HUES6 (cell line): Measurements from ENCODE around the gene BICD1.

Experiments
- H3K27ac ChIP-seq: 2 replicates; pipeline ENCODE4 v1.7.0; 2013; ENCODE audit warnings: low read depth, mild to moderate bottlenecking, low read length, inconsistent platforms
- H3K27me3 ChIP-seq: 2 replicates; pipeline ENCODE4 v1.6.1; 2013; ENCODE audit warnings: low read length; ENCODE audit not compliant: control insufficient read depth, insufficient read depth
- H3K36me3 ChIP-seq: 2 replicates; pipeline ENCODE4 v1.6.1; 2013; ENCODE audit warnings: low read length; ENCODE audit not compliant: control insufficient read depth, insufficient read depth
- H3K4me1 ChIP-seq: 2 replicates; pipeline ENCODE4 v1.6.1; 2013; ENCODE audit warnings: low read length; ENCODE audit not compliant: control insufficient read depth, insufficient read depth
- H3K4me3 ChIP-seq: 2 replicates; pipeline ENCODE4 v1.5.1; 2013; ENCODE audit warnings: low read depth, low read length
- H3K9ac ChIP-seq: one replicate; pipeline ENCODE4 v1.6.1; 2013; ENCODE audit warnings: mild to moderate bottlenecking, low read length
- H3K9me3 ChIP-seq: 2 replicates; pipeline ENCODE4 v1.6.1; 2013; ENCODE audit warnings: low read depth, low read length; ENCODE audit not compliant: control insufficient read depth, insufficient read depth

Gene BICD1

DNA sequence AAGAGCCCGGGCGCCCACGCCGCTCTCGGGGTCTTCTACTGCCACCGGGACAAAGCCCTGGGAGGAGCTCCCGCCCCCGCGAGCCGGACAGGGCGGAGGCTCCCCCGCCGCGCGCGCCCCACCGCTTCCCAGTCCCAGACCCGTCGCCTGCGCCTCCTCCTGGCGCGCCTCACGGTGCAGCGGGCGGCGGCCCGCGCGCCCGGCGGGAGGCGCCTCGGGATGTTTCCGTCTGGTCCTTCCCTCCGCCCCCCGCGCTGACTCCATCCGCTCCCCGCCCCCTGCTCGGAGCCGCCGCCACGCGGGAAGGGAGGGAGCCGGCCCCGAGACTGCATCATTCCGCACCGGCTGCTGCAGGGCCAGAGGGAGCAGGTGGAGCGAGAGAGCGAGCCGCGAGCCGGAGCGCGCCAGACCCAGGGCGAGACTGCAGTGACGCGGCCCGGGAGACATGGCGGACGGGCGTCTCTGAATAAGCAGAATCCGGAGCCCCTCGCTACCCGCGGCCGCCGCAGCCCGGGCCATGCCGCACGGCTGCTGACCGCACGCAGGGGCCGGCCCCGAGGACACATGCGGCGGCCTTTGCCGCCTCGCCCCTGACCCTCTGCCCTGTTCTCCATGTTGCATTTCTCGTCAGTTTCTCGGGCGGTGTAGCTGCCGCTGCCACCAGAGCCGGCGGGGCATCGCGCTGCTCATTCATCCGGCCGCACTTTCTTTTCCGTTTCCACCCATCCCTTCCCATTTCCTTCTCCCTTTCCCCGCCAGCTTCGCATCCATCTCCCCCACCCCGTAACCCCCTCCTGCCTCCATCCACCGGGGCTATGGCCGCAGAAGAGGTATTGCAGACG is at the start of gene BICD1:
TSS of gene BICD1 (plus strand) at position 331 of the 842 bp plus-strand sequence. CDS start at position 816, 485 bp downstream.
- peaks cover 22% of the 10 kb centered on the region for H3K4me1 ChIP-seq
- H3K4me3 ChIP-seq: peak within 1 kb of the TSS; percentile 87

DNA sequence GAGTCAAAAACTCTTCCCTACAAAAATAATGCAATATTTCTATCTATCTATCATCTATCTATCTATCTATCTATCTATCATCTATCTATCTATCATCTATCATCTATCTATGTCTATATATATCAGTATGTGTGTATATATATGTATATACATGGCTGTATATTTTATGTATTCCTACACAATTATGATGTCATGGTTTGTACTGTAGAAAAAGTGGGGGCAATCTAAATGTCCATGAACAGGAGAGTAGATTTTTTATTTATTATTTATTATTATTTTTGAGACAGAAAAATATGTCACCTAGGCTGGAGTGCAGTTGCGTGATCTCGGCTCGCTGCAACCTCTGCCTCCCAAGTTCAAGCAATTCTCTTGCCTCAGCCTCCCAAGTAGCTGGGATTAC is 45.6 kb upstream of the BICD1 start:
- Histone ChIP-seq H3K4me3 (no peak overlapping the region), H3K27me3 (no peaks in the 10 kb centered on the region), H3K9me3 (peaks cover 2% of the 10 kb centered on the region; the same call in 1 of the 2 replicates), H3K36me3 (no peaks in the 10 kb centered on the region), H3K27ac (no peak overlapping the region), H3K4me1 (no peaks in the 10 kb centered on the region), H3K9ac (no peak overlapping the region)

More for the DNA sequence above, at the start of gene BICD1:
- no peaks in the 10 kb centered on the region for H3K27me3 ChIP-seq
- peak within 1 kb of the TSS; percentile 91 for H3K9ac ChIP-seq
- H3K36me3 ChIP-seq: peaks cover 7% of the 10 kb centered on the region
- no peaks in the 10 kb centered on the region for H3K9me3 ChIP-seq
- peak within 1 kb of the TSS; percentile 96 for H3K27ac ChIP-seq

DNA sequence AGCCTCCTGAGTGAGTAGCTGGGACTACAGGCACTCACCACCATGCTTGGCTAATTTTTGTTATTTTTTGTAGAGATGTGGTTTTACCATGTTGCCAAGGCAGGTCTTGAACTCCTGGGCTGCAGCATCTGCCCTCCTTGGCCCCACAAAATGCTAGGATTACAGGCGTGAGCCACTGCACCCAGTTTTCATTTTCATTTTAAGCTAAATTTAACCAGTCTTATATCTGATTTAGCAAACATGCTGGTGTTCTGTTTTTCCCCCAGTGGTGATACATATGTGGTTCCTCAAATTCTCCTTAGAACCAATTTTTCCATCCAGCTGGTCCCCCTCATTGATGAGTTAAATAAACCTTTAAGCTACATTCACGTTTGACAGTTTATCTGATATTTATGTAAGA is 43.8 kb upstream of the BICD1 start:
- H3K36me3 ChIP-seq: no peaks in the 10 kb centered on the region
- H3K27ac ChIP-seq: no peak overlapping the region
- H3K4me3 ChIP-seq: no peak overlapping the region
- H3K9me3 ChIP-seq: no peaks in the 10 kb centered on the region; the same call in 1 of the 2 replicates
- H3K27me3 ChIP-seq: no peaks in the 10 kb centered on the region
- no peaks in the 10 kb centered on the region for H3K4me1 ChIP-seq
- no peak overlapping the region for H3K9ac ChIP-seq

DNA sequence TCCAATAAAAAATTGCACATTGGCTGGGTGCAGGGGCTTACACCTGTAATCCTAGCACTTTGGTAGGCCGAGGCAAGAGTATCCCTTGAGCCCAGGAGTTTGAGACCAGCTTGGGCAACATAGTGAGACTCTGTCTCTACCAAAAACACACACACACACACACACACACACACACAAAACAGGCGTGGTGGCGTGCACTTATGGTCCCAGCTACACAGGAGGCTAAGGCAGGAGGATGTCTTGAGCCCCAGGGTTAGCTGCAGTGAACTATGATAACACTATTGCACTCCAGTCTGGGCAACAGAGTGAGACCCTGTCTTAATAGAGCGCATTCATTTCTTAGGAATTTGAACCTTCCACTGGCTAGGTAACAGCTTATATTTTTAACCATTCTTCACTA is 42.9 kb upstream of the BICD1 start:
- no peaks in the 10 kb centered on the region for H3K36me3 ChIP-seq
- no peaks in the 10 kb centered on the region for H3K4me1 ChIP-seq
- no peak overlapping the region for H3K9ac ChIP-seq
- no peaks in the 10 kb centered on the region for H3K9me3 ChIP-seq
- no peaks in the 10 kb centered on the region for H3K27me3 ChIP-seq
- H3K4me3 ChIP-seq: no peak overlapping the region
- H3K27ac ChIP-seq: no peak overlapping the region

DNA sequence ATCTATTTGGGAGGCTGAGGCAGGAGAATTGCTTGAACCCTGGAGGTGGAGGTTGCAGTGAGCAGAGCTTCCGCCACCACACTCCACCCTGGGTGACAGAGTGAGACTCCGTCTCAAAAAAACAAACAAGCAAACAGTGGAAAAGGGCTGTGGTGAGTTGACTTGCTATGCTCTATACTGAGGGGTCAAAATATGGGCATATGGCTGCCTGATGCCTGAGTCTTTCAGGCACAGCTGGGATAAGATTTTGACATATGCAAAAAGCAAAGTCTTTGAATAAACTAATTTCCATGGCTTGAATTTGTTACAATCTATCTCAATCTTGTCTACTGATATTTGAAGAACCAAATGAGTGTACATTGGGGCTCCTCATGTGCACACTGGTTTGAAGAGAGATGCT is 40.4 kb upstream of the BICD1 start:
- H3K27me3 ChIP-seq: no peaks in the 10 kb centered on the region

DNA sequence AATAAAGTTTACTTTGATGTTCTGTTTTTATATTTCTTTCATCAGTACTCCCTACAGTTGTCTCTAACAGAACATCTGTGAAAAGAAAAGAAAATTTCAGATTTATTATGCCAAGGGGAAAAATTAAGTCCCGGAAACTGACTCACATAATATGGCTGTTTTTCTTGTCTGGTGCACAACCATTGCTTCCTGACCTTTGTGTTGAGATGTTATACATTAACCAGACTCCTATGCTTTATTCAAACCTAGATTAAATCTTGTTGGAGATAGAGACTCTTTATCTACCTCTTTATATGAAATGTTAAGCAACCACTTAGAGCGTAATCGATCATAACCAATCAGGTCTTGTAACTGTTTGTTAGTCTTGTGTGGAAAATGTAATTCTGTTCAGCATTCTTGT is 37.6 kb upstream of the BICD1 start:
- Histone ChIP-seq H3K36me3 (no peaks in the 10 kb centered on the region), H3K9ac (no peak overlapping the region), H3K27me3 (no peaks in the 10 kb centered on the region), H3K4me3 (no peak overlapping the region), H3K9me3 (peaks cover 10% of the 10 kb centered on the region; the same call in 1 of the 2 replicates), H3K4me1 (no peaks in the 10 kb centered on the region), H3K27ac (no peak overlapping the region)

More for the DNA sequence above, 40.4 kb upstream of the BICD1 start:
- no peaks in the 10 kb centered on the region for H3K36me3 ChIP-seq
- no peaks in the 10 kb centered on the region for H3K4me1 ChIP-seq
- no peak overlapping the region for H3K9ac ChIP-seq
- no peaks in the 10 kb centered on the region for H3K9me3 ChIP-seq
- no peak overlapping the region for H3K4me3 ChIP-seq
- no peak overlapping the region for H3K27ac ChIP-seq

DNA sequence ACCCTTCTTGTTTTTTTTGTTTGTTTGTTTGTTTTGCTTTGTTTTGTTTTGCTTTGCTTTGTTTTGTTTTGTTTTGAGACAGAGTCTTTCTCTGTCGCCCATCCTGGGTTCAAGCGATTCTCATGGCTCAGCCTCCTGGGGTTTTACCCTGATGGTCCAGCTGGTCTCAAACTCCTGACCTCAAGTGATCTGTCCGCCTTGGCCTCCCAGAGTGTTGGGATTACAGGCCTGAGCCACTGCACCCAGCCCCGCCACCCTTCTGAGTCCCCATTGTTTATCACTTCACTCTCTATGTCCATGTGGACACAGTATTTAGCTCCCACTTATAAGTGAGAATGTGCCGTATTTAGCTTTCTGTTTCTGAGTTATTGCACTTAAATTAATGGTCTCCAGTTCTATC is 36.9 kb upstream of the BICD1 start:
- H3K9me3 ChIP-seq: peaks cover 14% of the 10 kb centered on the region; the same call in 1 of the 2 replicates
- H3K4me3 ChIP-seq: no peak overlapping the region
- H3K27ac ChIP-seq: no peak overlapping the region
- H3K27me3 ChIP-seq: no peaks in the 10 kb centered on the region
- no peak overlapping the region for H3K9ac ChIP-seq
- H3K4me1 ChIP-seq: no peaks in the 10 kb centered on the region
- H3K36me3 ChIP-seq: no peaks in the 10 kb centered on the region

DNA sequence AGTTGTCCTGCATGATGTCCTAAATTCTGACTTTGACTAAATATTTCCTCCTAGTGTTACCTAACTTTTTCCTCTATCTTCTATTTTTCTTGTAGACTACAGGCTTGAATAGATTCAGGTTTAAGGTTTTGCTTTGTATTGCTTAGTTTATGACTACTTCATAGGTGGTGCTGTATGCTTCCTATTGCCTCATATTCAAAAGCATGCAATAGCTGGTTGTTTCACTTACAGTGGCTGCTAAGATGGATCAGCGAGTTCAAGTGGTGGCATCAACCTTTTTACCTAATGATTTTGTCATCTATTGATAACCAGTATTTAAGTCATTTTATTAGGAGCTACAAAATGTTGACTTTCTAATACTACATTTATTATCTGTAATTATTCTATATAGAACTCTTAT is 36.3 kb upstream of the BICD1 start:
- no peak overlapping the region for H3K9ac ChIP-seq
- H3K9me3 ChIP-seq: peaks cover 14% of the 10 kb centered on the region; the same call in 1 of the 2 replicates
- no peaks in the 10 kb centered on the region for H3K27me3 ChIP-seq
- no peak overlapping the region for H3K4me3 ChIP-seq
- no peaks in the 10 kb centered on the region for H3K36me3 ChIP-seq
- H3K27ac ChIP-seq: no peak overlapping the region
- no peaks in the 10 kb centered on the region for H3K4me1 ChIP-seq

DNA sequence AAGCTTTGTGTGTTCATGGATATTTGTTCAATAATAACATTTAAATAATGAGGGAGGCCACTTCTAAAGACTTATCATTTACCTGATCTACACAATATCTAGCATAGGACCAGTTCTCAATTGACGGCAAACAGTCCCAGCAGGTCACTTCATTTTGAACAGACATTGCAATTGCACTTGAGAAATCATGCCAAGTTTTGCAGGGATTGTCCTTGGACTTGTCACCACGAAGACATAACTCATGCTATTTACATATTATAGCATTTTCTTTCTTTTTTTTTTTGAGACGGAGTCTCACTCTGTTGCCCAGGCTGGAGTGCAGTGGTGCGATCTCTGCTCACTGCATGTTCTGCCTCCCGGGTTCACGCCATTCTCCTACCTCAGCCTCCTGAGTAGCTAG is 34.5 kb upstream of the BICD1 start:
- Histone ChIP-seq H3K4me1 (no peaks in the 10 kb centered on the region), H3K27me3 (no peaks in the 10 kb centered on the region), H3K36me3 (no peaks in the 10 kb centered on the region), H3K4me3 (no peak overlapping the region), H3K9me3 (peaks cover 14% of the 10 kb centered on the region; the same call in 1 of the 2 replicates), H3K9ac (no peak overlapping the region), H3K27ac (no peak overlapping the region)

DNA sequence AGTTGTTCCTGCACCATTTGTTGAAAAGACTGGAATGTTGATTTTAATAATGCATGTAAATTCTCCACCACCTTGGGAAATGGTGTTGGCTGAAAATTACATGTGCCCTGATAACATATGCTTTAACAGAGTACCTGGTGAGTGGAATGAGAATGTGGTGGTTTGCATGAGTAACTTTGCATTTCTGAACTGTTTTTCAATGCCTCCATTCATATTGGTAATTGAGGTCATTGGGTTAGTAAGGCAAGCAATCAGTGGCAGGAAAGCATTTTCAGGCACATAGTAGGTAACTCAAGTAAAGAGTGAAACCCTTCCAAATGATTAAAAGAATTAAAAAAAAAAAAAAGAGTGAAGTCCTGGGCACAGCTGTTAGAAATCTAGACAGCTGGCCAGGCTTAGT is 32.2 kb upstream of the BICD1 start:
- H3K36me3 ChIP-seq: no peaks in the 10 kb centered on the region
- H3K4me1 ChIP-seq: no peaks in the 10 kb centered on the region
- H3K4me3 ChIP-seq: no peak overlapping the region
- H3K9ac ChIP-seq: no peak overlapping the region
- H3K27me3 ChIP-seq: no peaks in the 10 kb centered on the region
- H3K9me3 ChIP-seq: peaks cover 14% of the 10 kb centered on the region; the same call in 1 of the 2 replicates
- no peak overlapping the region for H3K27ac ChIP-seq

DNA sequence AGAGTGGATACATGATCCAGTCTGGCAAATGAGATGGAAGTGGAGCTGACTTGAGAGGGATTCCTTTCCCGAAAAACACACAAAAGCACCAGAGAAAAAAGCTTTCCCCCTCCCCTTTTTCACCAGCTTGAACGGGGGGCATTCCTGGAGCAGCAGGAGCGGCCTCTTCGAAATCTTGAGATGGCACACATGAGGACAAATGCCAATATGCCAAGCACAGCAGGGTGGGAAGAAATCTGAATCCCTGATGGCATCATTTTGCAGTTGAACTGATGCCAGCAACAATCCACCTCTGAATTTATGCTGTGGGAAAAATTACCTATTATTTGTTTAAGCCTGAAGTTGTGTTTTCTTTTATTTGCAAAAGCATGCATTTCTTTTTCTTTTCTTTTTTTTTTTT is 29.7 kb upstream of the BICD1 start:
- H3K4me1 ChIP-seq: peaks cover 6% of the 10 kb centered on the region; the same call in 1 of the 2 replicates
- peaks cover 14% of the 10 kb centered on the region; the same call in 1 of the 2 replicates for H3K9me3 ChIP-seq
- H3K4me3 ChIP-seq: no peak overlapping the region
- H3K27me3 ChIP-seq: no peaks in the 10 kb centered on the region
- no peak overlapping the region for H3K27ac ChIP-seq
- no peaks in the 10 kb centered on the region for H3K36me3 ChIP-seq
- H3K9ac ChIP-seq: no peak overlapping the region
